GM21447 (cell line): ENCODE data around the gene MEF2C.

Source experiments
- ATAC-seq: cut with Tn5 transposase; IDR thresholded peaks from one replicate; pipeline ENCODE4 v1.9.1; 2021; ENCODE audit not compliant: unreplicated experiment

Gene MEF2C

GRCh38 chr5:88889189-88890069 is 6.4 kb upstream of the MEF2C start:
- peak; percentile 26 for ATAC-seq

- peak; percentile 1 for ATAC-seq
Measured at GRCh38 chr5:88888848-88889188, 5.8 kb upstream of the MEF2C start.

DNA sequence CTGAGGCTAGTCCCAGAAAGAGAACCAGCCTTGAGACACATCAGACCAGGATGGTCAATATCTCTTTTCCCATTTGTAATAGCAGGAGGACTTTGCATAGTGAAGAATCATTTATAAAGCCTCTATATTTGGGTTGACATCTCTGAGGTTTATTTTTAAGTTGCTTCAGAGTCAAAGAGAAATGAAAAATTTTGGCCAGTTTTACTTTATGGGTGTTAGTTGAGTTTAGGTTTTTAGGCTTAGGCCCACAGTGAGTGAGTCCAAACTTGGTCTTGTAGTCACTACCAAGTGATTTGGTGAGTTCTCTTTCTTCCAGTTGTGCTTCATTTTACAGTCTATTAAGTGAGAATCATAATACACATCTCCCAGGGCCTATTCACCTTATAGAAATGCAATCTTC is 5.3 kb upstream of the MEF2C start:
- ATAC-seq, result no peak

DNA sequence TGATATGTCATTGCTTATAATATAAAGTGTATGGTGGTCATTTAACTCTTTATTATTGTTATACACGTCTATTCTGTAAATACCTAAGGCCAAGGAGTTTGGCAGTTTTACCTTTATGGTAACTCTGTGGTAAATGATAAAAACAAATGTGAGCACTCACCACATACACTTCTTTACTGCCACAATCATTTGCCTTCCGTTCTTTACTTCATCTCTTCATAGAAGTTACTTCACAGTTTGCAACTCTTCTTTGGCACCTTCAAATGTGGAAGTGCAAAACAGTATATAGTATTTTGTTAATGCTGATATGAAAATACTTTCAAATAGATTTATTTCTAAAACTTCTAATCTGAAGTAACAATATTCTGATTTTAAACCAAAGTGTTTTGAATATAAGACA is 4.4 kb upstream of the MEF2C start:
- no peak for ATAC-seq

- no peak for ATAC-seq
Measured at GRCh38 chr5:88886746-88887341, 3.9 kb upstream of the MEF2C start.

- no peak for ATAC-seq
Measured at GRCh38 chr5:88886252-88886651, 3.3 kb upstream of the MEF2C start.

- ATAC-seq, result no peak
Measured at GRCh38 chr5:88885002-88885401, 2.0 kb upstream of the MEF2C start.

DNA sequence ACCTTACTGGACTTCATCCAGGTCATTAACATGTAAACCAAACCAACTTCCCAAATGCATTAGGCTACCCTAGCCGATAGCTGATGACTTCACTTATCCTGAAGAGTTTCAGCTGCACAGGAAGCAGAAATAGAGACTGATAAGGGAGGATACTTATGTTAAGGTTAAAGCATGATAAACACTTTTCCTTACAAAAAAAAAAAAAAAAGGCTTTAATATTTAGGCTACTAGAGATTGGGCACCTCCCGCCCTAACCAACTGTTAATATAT is 1.6 kb upstream of the MEF2C start:
- ATAC-seq, result no peak

GRCh38 chr5:88883836-88884607 is 1.0 kb upstream of the MEF2C start:
- ATAC-seq, result no peak

- ATAC-seq, result no peak
Measured at GRCh38 chr5:88882276-88883038, 527 bp downstream of the MEF2C start.

DNA sequence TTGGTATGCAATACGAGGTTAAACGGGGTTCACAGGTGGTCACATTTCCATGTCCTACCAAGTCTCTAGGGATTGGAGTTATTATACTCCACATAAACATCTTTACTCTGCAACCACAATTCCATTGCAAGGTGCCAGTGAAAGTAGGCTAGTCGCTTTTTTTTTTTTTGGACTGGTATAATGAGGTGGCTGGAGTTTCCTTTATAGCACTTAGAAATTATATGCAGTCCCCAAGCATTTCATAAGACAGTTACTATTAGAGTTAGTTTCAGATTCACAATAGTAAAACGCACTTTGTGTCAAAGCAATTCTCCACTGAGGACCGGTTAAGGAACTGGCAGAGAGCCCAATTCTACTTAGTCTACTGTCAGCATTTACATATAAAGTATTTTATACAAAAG is 1.4 kb downstream of the MEF2C start:
- no peak for ATAC-seq

GRCh38 chr5:88880201-88880600 is 2.8 kb downstream of the MEF2C start:
- no peak for ATAC-seq

- no peak for ATAC-seq
Measured at GRCh38 chr5:88879724-88880123, 3.3 kb downstream of the MEF2C start.

DNA sequence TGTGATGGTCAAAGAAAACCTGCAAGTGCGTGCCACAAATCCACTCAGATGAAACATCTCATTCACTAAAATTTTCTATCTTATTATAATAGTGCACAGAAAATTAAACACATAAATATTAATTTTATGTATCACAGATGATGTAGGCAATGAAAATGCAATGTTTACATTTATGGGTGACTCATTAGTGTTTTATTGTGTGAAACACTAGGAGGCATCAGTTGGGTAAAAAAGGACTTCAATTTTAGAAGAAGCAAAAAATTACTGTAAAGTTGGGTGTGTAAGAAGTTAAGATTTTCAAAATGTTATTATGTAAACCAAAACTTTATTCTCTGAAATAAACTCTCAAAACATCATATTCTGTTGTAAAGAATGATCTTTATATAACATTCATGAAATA is 4.0 kb downstream of the MEF2C start:
- ATAC-seq, result no peak

DNA sequence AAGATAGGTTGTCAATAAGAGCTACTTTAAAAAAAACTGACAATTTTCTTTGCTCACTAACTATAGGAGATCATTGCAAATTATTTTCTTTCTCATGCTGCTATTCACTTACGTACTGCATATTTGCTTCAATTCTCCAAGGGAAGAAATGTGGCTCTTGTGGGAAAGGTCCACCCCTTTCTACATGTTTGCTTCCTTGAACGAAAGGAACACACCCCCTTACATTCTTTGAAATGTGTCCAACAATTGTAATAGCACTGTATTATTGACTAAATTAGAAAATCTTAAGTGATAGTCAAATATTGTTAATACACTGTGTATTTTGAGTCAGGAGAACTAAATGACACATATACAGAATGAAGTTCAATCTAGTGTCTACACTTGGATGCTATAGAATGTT is 5.2 kb downstream of the MEF2C start:
- no peak for ATAC-seq

GRCh38 chr5:88876714-88877113 is 6.3 kb downstream of the MEF2C start:
- ATAC-seq, result no peak

DNA sequence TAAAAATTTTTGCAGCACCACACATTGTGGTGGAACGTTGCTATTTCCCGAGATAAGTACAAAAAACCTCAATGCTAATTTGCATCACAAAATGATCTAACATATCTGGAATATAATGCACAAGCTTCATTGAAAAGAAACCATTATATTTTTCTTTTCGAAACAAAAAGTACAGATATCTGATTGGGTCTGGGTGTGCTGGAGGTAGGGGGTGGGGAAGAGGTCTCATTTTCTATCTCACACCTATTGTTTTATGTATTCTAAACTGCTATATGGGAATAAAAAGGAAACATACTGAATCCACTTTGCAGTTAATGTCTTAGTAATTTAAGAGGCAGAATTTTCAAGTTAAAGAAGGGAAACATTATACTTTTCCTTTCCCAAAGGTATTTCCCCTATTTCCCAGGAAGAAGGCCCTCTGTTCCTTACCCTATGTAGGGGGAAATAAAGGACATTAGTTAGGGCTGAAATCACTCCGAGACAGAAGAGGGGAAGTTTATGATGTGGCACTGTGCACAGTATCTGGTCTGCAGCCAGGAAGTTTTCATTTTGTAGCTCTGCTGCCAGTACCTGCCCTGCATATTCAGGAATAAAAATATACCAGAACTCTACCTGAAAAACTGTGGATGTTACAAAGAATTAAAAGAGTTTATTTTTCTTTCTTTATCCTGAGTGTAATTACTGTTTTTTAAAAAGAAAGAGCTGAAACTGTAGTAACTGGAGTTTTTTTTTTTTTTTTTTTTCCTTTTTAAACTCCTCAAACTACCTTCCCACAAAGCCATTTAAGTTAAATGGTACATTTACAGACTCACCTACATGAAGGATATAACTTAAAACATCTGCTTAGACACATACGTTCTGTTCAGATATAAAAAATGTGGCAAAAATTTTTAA is 7.4 kb downstream of the MEF2C start:
- ATAC-seq, result peak; percentile 56

DNA sequence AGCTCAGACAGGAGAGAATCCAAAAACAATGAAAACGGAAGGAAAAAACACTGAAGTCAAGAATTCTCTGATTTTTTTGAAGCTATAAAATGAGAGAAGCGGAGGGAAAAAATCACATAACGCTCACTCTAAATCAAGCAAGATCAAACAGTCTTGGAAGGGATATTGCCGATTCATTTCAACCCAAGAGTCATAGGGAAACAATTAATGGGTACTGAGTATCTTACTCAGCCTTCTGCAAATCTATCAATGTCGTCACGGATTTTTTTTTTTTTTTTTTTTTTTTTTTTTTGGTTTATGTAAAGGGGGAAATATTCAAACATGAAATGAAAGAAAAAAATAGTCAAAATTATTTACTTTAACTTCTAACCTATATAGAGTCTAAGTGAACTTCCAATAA is 9.5 kb downstream of the MEF2C start:
- no peak for ATAC-seq

DNA sequence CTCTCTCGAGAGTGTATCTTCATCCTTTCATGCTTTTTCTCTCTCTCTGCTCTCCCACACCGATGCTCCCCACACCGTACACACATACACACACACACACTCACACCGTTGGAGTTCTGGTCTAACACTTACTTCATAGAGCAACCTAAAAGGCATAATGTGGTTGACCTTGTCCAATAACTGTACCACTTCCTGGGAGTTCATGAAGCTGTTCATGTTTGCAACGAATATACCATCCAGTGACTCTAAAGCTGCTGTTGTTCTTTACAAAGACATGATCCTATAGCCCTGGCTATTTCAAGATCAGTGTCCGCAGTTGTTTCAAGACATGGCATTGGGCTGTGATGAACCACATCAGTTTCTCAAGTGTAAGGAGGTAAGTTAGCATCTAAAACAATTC is 10.0 kb downstream of the MEF2C start:
- ATAC-seq, result no peak

DNA sequence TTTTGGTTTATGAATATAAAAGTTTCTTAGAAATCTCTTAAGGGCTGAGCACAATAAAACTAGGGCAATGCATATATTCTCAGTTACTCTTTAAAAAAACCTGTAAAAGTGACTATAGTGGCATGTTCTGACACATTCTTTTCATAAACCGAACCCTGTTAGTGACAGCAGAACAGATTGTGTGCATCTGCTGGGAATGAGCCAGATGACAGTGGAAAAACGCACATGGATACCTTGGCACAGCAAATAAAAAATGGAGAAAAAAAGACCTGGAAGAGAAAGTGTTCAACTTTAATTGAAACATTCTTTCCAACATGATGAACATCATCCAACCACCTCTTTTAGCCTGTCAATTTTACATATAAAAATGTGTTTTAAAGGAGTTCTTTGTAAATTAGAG is 12.7 kb downstream of the MEF2C start:
- ATAC-seq, result no peak
